ENCODE measurements around the gene ACAP3. TPM values are rescaled to one million over a fixed set of nuclear protein-coding genes. Genes with fewer than 3 reads are reported as not detected.

The ACAP3 gene
- total and polyA plus RNA-seq, 4 donors = 58.7 to 265 (median 146) TPM

DNA sequence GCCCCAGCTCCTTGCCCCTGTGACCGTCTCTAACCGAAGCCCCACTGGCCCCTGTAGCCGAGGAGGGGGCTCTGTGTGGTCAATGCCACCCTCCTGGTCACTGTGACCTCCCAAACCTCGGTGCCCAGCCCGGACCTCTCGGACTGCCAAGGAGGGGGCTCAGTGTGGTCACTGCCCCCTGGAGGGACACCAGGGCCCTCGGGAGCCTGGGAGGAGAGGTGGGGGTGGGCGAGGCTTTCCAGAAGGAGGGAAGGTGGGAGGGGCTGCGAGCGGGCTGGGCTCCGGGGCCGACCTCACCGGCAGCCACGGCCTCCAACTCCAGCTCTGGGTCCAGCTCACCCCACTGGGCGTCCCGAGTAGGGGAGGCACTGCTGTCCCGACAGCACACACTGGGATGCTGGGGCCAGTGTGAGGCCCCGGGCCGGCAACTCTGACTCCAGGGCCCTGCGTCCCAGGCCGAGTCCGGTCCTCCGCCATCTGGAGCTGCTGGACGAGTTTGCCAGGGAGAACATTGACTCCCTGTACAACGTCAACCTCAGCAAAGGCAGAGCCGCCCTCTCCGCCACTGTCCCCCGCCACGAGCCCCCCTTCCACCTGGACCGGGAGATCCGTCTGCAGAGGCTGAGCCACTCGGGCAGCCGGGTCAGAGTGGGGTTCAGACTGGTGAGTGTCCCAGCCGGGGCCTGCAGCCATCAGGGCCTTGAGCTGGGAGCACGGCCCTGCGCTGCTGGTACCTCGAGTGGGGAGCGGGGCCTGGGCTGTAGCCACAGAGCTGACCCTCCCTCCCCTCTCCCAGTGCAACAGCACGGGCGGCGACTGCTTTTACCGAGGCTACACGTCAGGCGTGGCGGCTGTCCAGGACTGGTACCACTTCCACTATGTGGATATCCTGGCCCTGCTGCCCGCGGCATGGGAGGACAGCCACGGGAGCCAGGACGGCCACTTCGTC lies 21.1 kb downstream of the ACAP3 start:
- H3K36me3 ChIP-seq (ENCODE audit: control insufficient read depth, insufficient read depth, low read length) = peaks cover 29% of the 10 kb centered on the region
- H3K4me3 ChIP-seq (ENCODE audit: low read depth, low read length) = no peak overlapping the region
- peaks cover 19% of the 10 kb centered on the region for H3K4me1 ChIP-seq (ENCODE audit: control insufficient read depth, insufficient read depth, low read length)
- H3K9me3 ChIP-seq (ENCODE audit: control insufficient read depth, insufficient read depth, low read length) = no peaks in the 10 kb centered on the region
- 70% methylated on average over 47 of the region's 50 CpGs for WGBS (ENCODE audit: insufficient coverage)
- DNase-seq (ENCODE audit: low read depth in 4 of 6, low spot score in 6 of 6) = no peak
- H3K27me3 ChIP-seq (ENCODE audit: control insufficient read depth, insufficient read depth, low read length) = no peaks in the 10 kb centered on the region
- H3K27ac ChIP-seq (ENCODE audit: low read depth, low read length) = no peak overlapping the region

- peaks cover 11% of the 10 kb centered on the region for H3K4me1 ChIP-seq (ENCODE audit: control insufficient read depth, insufficient read depth, low read length)
- no peaks in the 10 kb centered on the region for H3K27me3 ChIP-seq (ENCODE audit: control insufficient read depth, insufficient read depth, low read length)
- H3K9me3 ChIP-seq (ENCODE audit: control insufficient read depth, insufficient read depth, low read length) = no peaks in the 10 kb centered on the region
- WGBS (ENCODE audit: insufficient coverage) = 73% methylated on average over 37 of the region's 37 CpGs
- DNase-seq (ENCODE audit: low read depth in 4 of 6, low spot score in 6 of 6) = no peak
- H3K27ac ChIP-seq (ENCODE audit: low read depth, low read length) = no peak overlapping the region
- no peak overlapping the region for H3K4me3 ChIP-seq (ENCODE audit: low read depth, low read length)
- H3K36me3 ChIP-seq (ENCODE audit: control insufficient read depth, insufficient read depth, low read length) = peaks cover 29% of the 10 kb centered on the region
Measured at GRCh38 chr1:1285611-1286311, 22.0 kb downstream of the ACAP3 start.

DNA sequence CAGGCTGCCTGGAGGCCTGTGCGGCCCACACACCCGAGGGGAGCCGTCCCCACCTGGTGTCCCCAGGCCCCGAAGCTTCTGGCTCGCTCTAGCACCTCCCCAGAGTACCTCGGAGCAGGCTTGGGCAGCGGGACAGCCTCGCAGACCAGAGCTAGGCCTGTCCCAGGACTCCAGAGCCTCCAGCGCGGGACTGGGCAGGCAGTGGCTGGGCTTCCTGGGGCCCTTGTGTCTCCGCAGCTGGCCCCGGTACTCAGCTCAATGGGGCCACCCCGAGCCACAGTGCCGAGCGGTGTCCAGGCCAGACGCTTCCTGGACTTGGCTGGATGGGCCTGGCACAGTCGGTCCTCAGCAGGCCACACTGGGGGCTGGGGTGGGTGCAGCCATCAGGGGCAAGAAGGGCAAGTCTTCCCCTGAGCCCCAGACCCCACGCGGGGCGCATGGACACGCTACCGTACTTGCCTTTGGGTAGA lies 22.6 kb downstream of the ACAP3 start:
- no peaks in the 10 kb centered on the region for H3K27me3 ChIP-seq (ENCODE audit: control insufficient read depth, insufficient read depth, low read length)
- H3K27ac ChIP-seq (ENCODE audit: low read depth, low read length) = no peak overlapping the region
- DNase-seq (ENCODE audit: low read depth in 4 of 6, low spot score in 6 of 6) = no peak
- no peaks in the 10 kb centered on the region for H3K9me3 ChIP-seq (ENCODE audit: control insufficient read depth, insufficient read depth, low read length)
- 85% methylated on average over 22 of the region's 22 CpGs for WGBS (ENCODE audit: insufficient coverage)
- H3K4me1 ChIP-seq (ENCODE audit: control insufficient read depth, insufficient read depth, low read length) = peaks cover 7% of the 10 kb centered on the region
- peaks cover 26% of the 10 kb centered on the region for H3K36me3 ChIP-seq (ENCODE audit: control insufficient read depth, insufficient read depth, low read length)
- H3K4me3 ChIP-seq (ENCODE audit: low read depth, low read length) = no peak overlapping the region

DNA sequence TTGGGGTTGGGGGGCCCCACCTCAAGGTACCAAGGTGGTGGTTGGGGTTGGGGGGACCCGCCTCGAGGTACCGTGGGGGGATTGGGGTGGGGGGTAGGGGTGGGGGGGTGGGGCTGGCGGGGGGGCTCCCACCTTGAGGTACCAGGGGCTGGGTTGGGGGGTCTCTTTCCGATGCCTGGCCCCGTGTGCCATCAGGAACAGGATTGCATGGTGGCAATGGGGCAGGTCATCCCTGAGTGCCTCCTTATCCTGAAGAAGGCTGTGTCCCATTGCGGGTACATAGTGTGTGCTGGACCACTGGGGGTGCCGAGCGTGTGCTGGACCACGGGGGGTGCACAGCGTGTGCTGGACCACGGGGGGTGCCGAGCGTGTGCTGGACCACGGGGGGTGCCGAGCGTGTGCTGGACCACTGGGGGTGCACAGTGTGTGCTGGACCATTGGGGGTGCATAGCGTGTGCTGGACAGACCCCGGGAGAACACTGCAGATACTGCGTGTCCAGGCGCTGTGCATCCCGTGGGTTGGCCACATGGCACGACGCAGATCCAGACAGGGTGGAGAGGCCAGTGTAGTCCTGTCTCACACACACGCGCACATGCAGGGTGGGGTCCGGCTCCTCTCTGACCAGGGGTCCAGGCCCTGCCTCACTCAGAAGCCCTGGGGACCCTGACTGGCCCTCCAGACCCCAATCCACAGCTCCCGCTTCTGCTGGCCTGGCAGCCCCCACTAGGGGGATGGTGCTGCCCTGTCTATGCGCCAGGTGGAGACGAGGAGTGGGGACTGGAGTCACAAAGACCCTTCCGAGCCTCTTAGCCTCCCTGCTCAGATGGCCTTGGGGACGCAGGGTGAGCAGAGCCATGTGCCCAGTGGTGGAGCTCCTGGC lies 23.3 kb downstream of the ACAP3 start:
- H3K27me3 ChIP-seq (ENCODE audit: control insufficient read depth, insufficient read depth, low read length) = no peaks in the 10 kb centered on the region
- H3K36me3 ChIP-seq (ENCODE audit: control insufficient read depth, insufficient read depth, low read length) = peaks cover 28% of the 10 kb centered on the region
- H3K27ac ChIP-seq (ENCODE audit: low read depth, low read length) = no peak overlapping the region
- H3K4me3 ChIP-seq (ENCODE audit: low read depth, low read length) = no peak overlapping the region
- 85% methylated on average over 28 of the region's 32 CpGs for WGBS (ENCODE audit: insufficient coverage)
- no peak for DNase-seq (ENCODE audit: low read depth in 4 of 6, low spot score in 6 of 6)
- H3K9me3 ChIP-seq (ENCODE audit: control insufficient read depth, insufficient read depth, low read length) = no peaks in the 10 kb centered on the region
- H3K4me1 ChIP-seq (ENCODE audit: control insufficient read depth, insufficient read depth, low read length) = peaks cover 7% of the 10 kb centered on the region

GRCh38 chr1:1283821-1284220 lies 23.9 kb downstream of the ACAP3 start:
- H3K27me3 ChIP-seq (ENCODE audit: control insufficient read depth, insufficient read depth, low read length) = no peaks in the 10 kb centered on the region
- H3K9me3 ChIP-seq (ENCODE audit: control insufficient read depth, insufficient read depth, low read length) = no peaks in the 10 kb centered on the region
- peaks cover 31% of the 10 kb centered on the region for H3K36me3 ChIP-seq (ENCODE audit: control insufficient read depth, insufficient read depth, low read length)
- no peak overlapping the region for H3K27ac ChIP-seq (ENCODE audit: low read depth, low read length)
- H3K4me3 ChIP-seq (ENCODE audit: low read depth, low read length) = no peak overlapping the region
- WGBS (ENCODE audit: insufficient coverage) = 22% methylated on average over 3 of the region's 9 CpGs
- DNase-seq (ENCODE audit: low read depth in 4 of 6, low spot score in 6 of 6) = no peak
- H3K4me1 ChIP-seq (ENCODE audit: control insufficient read depth, insufficient read depth, low read length) = peaks cover 7% of the 10 kb centered on the region

- Histone ChIP-seq H3K4me1 (ENCODE audit: control insufficient read depth, insufficient read depth, low read length) (peaks cover 7% of the 10 kb centered on the region), H3K9me3 (ENCODE audit: control insufficient read depth, insufficient read depth, low read length) (no peaks in the 10 kb centered on the region), H3K36me3 (ENCODE audit: control insufficient read depth, insufficient read depth, low read length) (peaks cover 31% of the 10 kb centered on the region), H3K4me3 (ENCODE audit: low read depth, low read length) (no peak overlapping the region), H3K27ac (ENCODE audit: low read depth, low read length) (no peak overlapping the region), H3K27me3 (ENCODE audit: control insufficient read depth, insufficient read depth, low read length) (no peaks in the 10 kb centered on the region)
- DNase-seq (ENCODE audit: low read depth in 4 of 6, low spot score in 6 of 6) = no peak
- WGBS (ENCODE audit: insufficient coverage) = 89% methylated on average over 11 of the region's 14 CpGs
Measured at GRCh38 chr1:1282998-1283397, 24.7 kb downstream of the ACAP3 start.

GRCh38 chr1:1281533-1282321 lies 26.0 kb downstream of the ACAP3 start:
- no peak overlapping the region for H3K4me3 ChIP-seq (ENCODE audit: low read depth, low read length)

DNA sequence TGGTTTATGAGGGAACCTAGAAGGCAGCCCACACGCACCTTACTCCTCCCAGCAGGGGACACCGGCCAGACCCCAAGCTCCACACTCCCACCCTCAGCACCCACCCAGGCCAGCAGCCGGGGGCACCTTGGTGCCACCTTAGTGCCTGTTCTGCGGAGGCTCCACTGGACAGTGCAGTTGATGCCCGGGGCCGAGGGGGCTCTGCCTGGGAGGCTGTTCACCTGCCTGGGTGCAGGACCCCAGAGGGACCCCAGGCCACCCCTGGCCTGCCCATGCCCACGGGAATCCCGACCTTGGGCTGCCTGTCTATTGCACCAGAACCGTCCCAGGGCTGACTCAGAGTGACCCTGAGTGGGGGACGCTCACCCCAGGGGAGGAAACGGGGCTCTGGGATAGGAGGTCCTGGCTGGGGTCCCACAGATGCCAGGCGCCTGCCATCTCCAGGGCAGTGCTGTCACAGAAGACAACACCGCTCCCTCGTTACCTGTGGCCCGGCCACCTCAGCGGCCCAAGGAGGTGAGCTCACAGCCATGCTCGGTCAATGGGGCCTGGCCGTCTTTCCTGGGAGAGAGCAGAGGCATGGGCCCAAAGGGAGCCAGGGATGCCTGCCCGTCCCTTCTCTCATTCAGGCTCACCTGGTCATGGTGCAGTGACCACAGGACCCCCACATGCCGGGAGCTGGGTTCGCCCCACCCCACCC lies 26.8 kb downstream of the ACAP3 start:
- H3K9me3 ChIP-seq (ENCODE audit: control insufficient read depth, insufficient read depth, low read length) = no peaks in the 10 kb centered on the region
- WGBS (ENCODE audit: insufficient coverage) = 88% methylated on average over 19 of the region's 21 CpGs
- H3K27ac ChIP-seq (ENCODE audit: low read depth, low read length) = no peak overlapping the region
- H3K4me1 ChIP-seq (ENCODE audit: control insufficient read depth, insufficient read depth, low read length) = peaks cover 7% of the 10 kb centered on the region
- H3K36me3 ChIP-seq (ENCODE audit: control insufficient read depth, insufficient read depth, low read length) = peaks cover 25% of the 10 kb centered on the region
- H3K4me3 ChIP-seq (ENCODE audit: low read depth, low read length) = no peak overlapping the region
- no peaks in the 10 kb centered on the region for H3K27me3 ChIP-seq (ENCODE audit: control insufficient read depth, insufficient read depth, low read length)
- DNase-seq (ENCODE audit: low read depth in 4 of 6, low spot score in 6 of 6) = no peak

More at GRCh38 chr1:1281533-1282321, 26.0 kb downstream of the ACAP3 start:
- Histone ChIP-seq H3K4me1 (ENCODE audit: control insufficient read depth, insufficient read depth, low read length) (peaks cover 7% of the 10 kb centered on the region), H3K9me3 (ENCODE audit: control insufficient read depth, insufficient read depth, low read length) (no peaks in the 10 kb centered on the region), H3K36me3 (ENCODE audit: control insufficient read depth, insufficient read depth, low read length) (peaks cover 25% of the 10 kb centered on the region), H3K27me3 (ENCODE audit: control insufficient read depth, insufficient read depth, low read length) (no peaks in the 10 kb centered on the region), H3K27ac (ENCODE audit: low read depth, low read length) (no peak overlapping the region)
- WGBS (ENCODE audit: insufficient coverage) = 61% methylated on average over 25 of the region's 26 CpGs
- no peak for DNase-seq (ENCODE audit: low read depth in 4 of 6, low spot score in 6 of 6)

Data from spinal cord (tissue), 10 donors.